Limb (tissue), 2 donors: ENCODE results near the gene THRSP.
"Not testable (repeated sequence)": the region's sequence is repeated elsewhere in the genome, so short reads cannot be mapped to it uniquely, and the experiment has no call there.

Experiments
- DNase-seq, 2 donors: peaks; one replicate each; pipeline ENCODE4 v3.0.0-alpha.2; 2016; ENCODE audit errors: extremely low spot score in 2 of 2

The THRSP gene

GRCh38 chr11:78062671-78063070 is 990 bp upstream of the THRSP start:
- DNase-seq: no peak

GRCh38 chr11:78065203-78065602 is 1.5 kb downstream of the THRSP start:
- no peak for DNase-seq

GRCh38 chr11:78066471-78066870 is 2.8 kb downstream of the THRSP start:
- no peak for DNase-seq

DNA sequence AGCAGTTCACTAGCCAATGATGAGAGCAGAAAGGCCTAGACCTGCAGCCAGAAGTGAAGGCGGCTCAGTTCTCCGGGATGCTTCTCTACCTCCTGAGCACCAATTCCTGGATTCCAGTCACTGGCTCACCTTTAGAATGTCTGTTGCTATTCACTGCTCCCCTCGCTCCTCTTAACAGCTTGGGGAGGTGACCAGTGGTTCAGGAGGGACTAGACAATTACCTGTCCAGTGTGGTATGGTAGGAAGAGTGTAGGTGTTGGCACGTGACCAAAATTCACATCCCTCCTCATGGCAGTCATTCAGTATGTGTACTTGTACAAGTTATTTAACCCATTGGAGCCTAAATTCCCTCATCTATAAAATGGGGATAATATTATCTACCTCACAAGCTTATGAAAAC is 4.0 kb downstream of the THRSP start:
- DNase-seq: no peak

GRCh38 chr11:78069465-78069864 is 5.8 kb downstream of the THRSP start:
- no peak for DNase-seq

DNA sequence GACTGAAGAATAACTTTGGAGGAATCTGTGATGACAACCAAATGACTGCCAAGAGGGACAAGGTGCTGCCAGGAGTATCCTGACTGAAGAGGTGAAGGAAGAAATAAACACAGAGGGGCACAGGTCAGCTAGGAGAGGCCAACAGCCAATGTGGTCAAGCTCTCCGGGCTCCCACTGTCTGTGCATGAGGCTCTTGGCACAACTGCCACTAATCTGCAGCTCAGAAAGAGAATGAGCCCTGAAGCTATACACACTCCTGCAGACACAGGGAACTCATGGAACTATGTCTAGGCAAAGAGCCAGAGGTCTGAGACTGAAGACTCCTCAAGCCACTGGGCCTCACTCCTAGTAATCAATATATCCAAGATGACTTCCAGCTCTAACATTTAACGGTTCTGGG is 7.0 kb downstream of the THRSP start:
- no peak for DNase-seq

DNA sequence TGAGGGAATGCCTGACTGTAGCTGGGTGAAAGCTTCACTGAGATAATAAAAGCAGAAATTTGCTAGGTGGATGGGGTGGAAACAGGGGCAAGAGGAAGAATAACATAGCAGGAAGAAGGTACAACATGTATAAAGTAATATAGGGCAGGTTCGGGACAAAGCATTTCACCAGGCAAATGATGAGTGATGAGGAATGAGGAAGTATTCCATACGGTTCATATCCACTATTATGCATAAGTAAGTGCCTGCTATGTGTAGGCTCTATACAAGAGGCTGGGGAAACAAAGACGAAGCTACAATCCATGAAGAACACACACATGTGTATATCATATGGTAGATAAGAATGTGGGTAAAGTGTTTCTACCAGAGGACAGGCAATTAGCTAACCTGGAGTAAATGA is 8.1 kb downstream of the THRSP start:
- no peak for DNase-seq

GRCh38 chr11:78072455-78072854 is 8.8 kb downstream of the THRSP start:
- DNase-seq: no peak

- DNase-seq: no peak
Observed at GRCh38 chr11:78074756-78075155, 11.1 kb downstream of the THRSP start.

DNA sequence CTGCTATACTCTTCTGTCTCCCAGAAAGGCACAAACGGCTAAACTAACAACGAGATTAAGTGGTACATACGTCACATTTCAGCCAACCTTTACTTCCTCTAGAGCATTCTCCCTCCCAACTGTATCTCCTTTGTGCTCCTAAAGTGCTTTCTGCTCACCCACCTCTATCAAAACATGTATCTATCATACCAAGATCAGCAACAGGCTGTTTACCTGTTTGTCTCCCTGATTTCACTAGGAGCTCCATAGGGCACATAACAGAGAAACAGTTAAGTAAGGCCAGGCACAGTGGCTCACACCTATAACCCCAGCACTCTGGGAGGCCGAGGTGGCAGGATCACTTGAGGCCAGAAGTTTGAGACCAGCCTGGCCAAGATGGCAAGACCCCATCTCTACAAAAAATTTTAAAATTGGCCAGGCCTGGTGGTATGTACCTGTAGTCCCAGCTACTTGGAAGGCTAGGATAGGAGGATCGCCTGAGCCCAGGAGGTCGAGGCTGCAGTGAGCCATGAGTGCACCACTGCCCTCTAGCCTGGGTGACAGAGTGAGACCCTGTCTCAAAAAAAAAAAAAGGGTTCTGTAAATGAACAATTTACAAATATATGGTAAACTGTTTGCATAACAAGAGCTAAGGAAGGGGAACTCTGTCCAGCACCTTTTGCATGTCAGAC is 13.2 kb downstream of the THRSP start:
- no peak for DNase-seq

GRCh38 chr11:78077592-78077991 is 13.9 kb downstream of the THRSP start:
- DNase-seq: not testable (repeated sequence)

DNA sequence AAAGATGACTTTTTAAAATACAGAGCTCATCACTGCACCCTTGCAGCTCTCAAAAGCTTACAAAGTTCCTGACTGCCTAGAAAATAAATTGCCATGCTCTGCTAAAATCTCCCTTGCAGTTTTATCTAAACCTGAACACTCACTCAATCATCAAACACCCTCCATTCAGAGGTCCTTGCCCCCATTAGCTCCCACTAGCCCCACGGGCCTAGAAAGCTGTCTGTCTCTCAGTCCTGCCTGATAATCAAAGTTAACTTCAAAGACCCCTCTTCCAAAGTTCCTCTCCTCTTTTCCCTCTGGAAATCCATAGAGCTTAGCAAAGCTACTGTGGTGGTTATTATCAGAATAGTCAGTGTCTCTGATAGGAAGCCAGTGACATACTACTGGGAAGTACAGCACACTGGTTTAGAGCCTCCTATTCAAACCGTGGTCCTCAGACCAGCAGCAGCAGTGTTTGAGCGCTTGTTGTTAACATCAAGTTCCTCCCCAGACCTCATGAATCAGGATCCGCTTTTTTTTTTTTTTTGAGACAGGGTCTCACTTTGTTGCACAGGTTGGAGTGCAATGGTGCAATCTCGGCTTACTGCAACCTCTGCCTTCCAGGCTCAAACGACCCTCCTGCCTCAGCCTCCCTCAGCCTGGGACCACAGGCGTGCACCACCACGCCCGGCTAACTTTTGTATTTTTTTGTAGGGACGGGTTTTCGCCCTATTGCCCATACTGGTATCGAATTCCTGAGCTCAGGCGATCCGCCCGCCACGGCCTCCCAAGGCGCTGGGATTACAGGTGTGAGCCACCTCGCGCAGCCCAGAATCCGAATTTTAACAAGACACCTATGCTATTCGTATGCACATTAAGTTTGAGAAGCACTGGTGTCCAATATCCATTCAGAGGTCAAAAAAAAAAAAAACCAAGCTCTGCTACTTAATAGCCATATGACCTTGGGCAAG is 14.8 kb downstream of the THRSP start:
- DNase-seq: no peak

GRCh38 chr11:78079232-78080083 is 15.8 kb downstream of the THRSP start, which contains the start of gene NDUFC2:
NDUFC2 (minus strand) TSS chr11:78079862; CDS start chr11:78079744, 118 bp downstream.
- peak; percentile 85 to 87 for DNase-seq

DNA sequence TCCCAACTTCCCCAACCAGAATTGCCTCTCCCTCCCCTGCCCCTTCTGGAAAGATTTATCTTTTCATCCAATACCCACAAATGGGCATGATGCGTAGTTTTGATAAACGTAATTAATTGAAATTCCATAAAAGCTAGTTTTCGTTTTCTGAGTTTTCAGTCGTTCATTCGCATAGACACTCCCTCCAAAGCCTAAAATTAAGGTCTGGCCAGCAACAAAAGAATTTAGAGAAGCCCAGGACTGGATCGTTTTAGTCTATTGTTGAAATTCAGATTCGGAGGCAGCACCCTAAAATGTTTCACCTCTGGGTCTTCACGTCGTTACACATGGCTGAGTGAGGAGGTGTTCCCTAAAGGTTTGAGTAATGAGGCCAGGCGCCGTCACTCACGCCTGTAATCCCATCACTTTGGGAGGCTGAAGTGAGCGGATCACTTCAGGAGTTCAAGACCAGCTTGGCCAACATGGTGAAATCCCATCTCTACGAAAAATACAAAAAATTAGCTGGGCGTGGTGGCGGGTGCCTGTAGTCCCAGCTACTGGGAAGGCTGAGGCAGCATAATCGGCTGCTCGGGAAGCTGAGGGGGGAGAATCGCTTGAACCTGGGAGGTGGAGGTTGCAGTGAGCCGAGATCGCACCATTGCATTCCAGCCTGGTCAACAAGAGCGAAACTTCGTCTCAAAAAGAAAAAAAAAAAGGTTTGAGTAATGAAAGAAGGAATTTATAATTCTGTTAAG is 16.6 kb downstream of the THRSP start:
- no peak for DNase-seq

- DNase-seq: no peak
Observed at GRCh38 chr11:78080818-78081495, 17.3 kb downstream of the THRSP start.

GRCh38 chr11:78081583-78081982 is 17.9 kb downstream of the THRSP start:
- no peak for DNase-seq

DNA sequence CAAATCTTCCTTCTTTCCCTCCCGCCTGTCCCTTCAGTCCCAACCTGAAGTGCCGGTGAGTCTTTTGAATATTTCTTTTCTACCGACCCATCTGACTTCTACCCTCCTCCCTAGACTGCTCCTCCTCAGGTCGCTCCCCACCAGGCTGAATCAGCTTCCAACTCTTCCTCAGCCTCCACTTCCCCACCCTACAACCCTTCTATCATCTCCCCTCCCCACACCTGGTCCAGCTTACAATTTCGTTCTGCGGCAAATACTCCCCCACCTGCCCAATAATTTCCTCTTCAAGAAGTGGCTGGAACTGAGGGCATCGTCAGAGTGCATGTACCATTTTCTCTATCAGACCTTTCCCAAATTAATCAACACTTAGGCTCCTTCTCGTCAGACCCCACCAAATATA is 18.5 kb downstream of the THRSP start:
- no peak for DNase-seq

DNA sequence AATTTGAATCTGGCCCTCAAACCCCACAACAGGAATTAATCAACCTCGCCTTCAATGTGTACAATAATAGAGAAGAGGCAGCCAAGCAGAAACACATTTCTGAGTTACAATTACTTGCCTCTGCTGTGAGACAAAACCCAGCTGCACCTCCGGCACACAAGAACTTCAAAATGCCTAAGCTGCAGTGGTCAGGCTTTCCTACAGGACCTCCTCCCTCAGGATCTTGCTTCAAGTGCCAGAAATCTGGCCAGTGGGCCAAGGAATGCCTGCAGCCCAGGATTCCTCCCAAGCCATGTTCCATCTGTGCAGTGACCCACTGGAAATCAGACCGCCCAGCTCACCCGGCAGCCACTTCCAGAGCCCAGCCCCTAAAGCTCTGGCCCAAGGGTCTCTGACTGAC is 19.4 kb downstream of the THRSP start:
- DNase-seq: no peak

DNA sequence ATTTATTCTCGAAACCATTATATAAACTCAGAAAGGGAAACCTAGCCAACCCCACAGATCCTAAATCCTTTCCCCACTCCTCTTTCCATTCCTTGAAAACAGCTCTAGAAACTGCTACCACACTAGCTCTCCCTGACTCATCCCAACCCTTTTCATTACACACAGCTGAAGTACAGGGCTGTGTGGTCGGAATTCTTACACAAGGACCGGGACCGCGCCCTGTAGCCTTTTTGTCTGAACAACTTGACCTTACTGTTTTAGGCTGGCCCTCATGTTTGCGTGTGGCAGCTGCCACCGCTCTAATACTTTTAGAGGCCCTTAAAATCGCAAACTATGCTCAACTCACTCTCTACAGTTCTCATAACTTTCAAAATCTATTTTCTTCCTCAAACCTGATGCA is 20.8 kb downstream of the THRSP start:
- DNase-seq: not testable (repeated sequence)

GRCh38 chr11:78085972-78086371 is 22.3 kb downstream of the THRSP start:
- no peak for DNase-seq
